Left ventricle myocardium inferior (tissue), 1 donor: ENCODE results near the gene RABGGTA. TPM values are rescaled to one million over a fixed set of nuclear protein-coding genes. Genes with fewer than 3 reads are reported as not detected.
A peak's percentile ranks its signal among the peaks of the same experiment; 100 is the strongest.

Experiments
- DNase-seq: peaks from one replicate; pipeline ENCODE4 v3.0.0-alpha.2; 2020
- H3K27ac ChIP-seq: fragments of 200-600 bp; replicated peaks from 2 replicates; pipeline ENCODE4 v1.8.0; 2021
- H3K27me3 ChIP-seq: fragments of 200-600 bp; 2 replicates; pipeline ENCODE4 v1.8.0; 2021; ENCODE audit warnings: low read depth
- H3K36me3 ChIP-seq: fragments of 200-600 bp; 2 replicates; pipeline ENCODE4 v1.8.0; 2021
- H3K4me1 ChIP-seq: fragments of 200-600 bp; 2 replicates; pipeline ENCODE4 v1.8.0; 2021
- H3K4me3 ChIP-seq: fragments of 200-600 bp; 2 replicates; pipeline ENCODE4 v1.8.0; 2021; ENCODE audit warnings: mild to moderate bottlenecking, moderate library complexity
- H3K9me3 ChIP-seq: fragments of 200-600 bp; replicated peaks from 2 replicates; pipeline ENCODE4 v1.8.0; 2021
- CTCF ChIP-seq: fragments of 200-600 bp; IDR thresholded peaks from 2 replicates; pipeline ENCODE4 v1.8.0; 2021; ENCODE audit warnings: antibody characterized with exemption, mild to moderate bottlenecking, borderline replicate concordance
- intact Hi-C: fragments of 100-400 bp; cut with micrococcal nuclease; formaldehyde crosslinking; loops from one replicate; pipeline ENCODE4 v1.11.0; 2022
- total RNA-seq: library from RNA; stranded (reverse); fragmentation: NEBNext Ultra II Directional; extraction: Animal tissue kit (Norgen Biotek cat#: 25700); gene quantifications from one replicate; pipeline ENCODE4 v1.2.1, GENCODE V29; 2021
- donor health status: DM: no; HTN: yes; CAD: no; lungs with severe emphysema.

The RABGGTA gene
- total RNA-seq, 1 donor from 2014 or later, result 22.3 TPM

DNA sequence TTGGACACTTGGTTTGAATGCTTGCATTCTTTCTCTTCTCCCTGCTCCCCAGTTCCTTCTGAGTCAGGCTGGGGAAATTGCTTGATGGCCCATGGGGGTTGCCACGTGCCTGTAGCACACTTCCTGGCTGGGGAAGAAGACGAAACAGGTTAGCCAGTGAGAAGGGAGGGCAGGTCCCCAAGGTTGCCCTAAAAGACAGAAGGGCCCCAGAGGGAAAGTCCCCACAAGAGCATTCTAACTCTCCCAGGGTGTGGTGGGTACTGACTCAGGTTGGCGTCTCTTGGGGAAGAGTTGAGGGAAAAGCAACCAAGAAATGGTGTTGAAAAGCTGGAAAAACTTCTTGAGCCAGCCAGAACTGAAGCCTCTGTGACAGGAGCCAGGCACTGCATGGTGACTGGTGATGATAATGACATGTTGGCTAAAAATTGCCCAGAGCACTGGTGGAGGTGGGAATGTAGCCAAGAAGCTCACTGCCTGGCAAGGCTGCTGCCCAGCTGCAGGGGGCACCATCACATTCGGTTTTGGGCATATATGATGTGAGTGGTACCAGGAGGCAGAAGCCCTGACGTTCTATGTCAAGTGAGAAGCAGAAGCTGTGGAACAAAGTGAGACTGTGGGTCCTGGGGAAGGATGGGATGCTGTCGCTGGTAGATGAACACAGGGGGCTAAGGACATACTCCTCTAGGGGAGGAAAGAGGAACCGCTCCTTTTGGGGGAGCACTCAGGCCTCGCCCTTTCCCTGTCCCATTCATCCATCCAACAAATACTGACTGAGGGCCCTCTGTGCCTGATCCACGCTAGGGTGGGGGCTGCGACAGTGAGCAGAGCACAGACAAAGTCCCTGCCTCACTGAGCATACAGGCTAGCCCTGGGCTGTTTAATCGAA lies 8.1 kb upstream of the RABGGTA start:
- peak overlapping the region; percentile 81 for H3K27ac ChIP-seq
- H3K27me3 ChIP-seq, result no peaks in the 10 kb centered on the region
- H3K4me1 ChIP-seq, result peaks cover 34% of the 10 kb centered on the region
- H3K9me3 ChIP-seq, result no peaks in the 10 kb centered on the region
- DNase-seq, result peak; percentile 48
- peak; percentile 62 for TF ChIP-seq CTCF
- no peak overlapping the region for H3K4me3 ChIP-seq
- H3K36me3 ChIP-seq, result no peaks in the 10 kb centered on the region
- intact Hi-C loops, result no loop called here

DNA sequence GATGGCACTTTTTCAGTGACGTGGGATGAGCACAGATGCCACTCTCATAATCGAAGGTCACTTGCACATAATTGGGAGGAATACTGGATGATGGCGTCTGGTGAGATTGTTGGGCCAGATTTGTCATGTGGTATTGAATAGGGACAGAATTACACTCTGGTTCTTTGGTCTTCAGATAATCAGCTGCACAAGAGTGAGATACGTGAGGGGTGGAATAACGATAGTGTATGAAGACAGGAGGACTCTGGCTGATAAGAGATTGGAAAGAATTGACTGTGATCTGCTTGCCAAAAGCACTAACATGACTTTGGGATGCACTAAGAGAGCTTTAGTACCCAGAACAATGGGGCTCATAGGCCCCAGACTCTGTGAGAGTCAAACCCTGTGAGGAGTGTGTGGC lies 7.0 kb upstream of the RABGGTA start:
- Histone ChIP-seq H3K4me3 (no peak overlapping the region), H3K27ac (peak overlapping the region; percentile 81), H3K9me3 (no peaks in the 10 kb centered on the region), H3K4me1 (peaks cover 44% of the 10 kb centered on the region), H3K36me3 (no peaks in the 10 kb centered on the region), H3K27me3 (no peaks in the 10 kb centered on the region)
- no peak for TF ChIP-seq CTCF
- intact Hi-C loops, result no loop called here
- DNase-seq, result no peak

DNA sequence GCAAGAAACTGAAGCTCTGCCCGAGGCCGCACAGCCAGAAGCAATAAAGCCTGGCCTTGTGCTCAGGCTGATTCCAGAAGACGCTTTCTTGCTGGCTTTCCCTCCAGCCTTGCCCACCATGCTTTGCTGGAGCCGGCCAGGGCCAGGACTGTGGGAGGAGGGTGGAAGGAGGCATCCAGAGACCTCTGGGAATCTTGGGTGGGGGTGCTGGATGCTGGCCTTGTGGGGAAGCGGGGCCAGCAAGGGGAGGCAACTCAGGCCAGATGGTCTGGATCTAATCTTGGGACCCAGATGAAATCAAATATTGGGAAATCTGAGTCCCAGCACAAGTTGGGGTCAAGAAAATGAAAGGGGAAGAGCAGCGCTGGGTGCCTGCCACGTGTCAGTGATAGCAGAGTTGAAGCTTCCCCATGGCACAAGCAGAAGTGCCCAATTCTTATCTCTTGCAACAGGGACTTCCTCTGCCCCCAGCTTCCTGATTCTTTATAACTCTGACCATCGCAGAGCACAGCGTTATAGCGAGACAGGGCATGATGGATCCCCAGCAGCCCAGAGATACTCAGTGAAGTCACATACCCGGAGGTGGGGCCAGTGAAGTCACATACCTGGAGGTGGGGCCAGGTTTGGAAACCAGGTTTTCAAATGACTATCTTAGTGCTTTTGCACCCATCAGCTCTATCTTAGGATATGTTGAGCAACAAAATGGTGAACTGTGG lies 6.4 kb upstream of the RABGGTA start:
- H3K9me3 ChIP-seq, result no peaks in the 10 kb centered on the region
- peak overlapping the region; percentile 30 for H3K27ac ChIP-seq
- H3K36me3 ChIP-seq, result no peaks in the 10 kb centered on the region
- no peak for TF ChIP-seq CTCF
- intact Hi-C loops, result no loop called here
- no peak overlapping the region for H3K4me3 ChIP-seq
- H3K27me3 ChIP-seq, result no peaks in the 10 kb centered on the region
- DNase-seq, result peak; percentile 42
- H3K4me1 ChIP-seq, result peaks cover 47% of the 10 kb centered on the region

DNA sequence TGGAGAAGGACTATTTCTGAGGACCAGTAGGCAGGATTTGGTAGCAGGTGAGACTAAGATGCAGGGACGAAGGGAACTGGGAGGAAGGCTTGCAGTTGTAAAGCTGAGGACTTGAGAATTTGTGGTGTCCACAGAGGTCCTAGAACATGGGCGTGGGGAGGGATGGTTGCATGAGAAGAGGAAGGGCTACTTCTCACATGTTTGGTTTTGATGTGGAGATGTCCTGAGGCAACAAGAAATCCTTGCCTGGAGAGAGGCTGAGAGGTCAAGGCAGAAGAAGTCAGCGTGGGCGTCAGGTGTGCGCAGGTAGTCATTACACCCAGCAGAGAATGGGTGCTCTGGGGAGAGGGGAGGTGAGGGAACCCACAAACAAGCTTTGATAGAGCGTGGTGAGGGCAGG lies 5.7 kb upstream of the RABGGTA start:
- peak overlapping the region; percentile 30 for H3K27ac ChIP-seq
- no peak overlapping the region for H3K4me3 ChIP-seq
- no peaks in the 10 kb centered on the region for H3K9me3 ChIP-seq
- no peak for TF ChIP-seq CTCF
- H3K4me1 ChIP-seq, result peaks cover 51% of the 10 kb centered on the region
- intact Hi-C loops, result no loop called here
- no peaks in the 10 kb centered on the region for H3K36me3 ChIP-seq
- H3K27me3 ChIP-seq, result no peaks in the 10 kb centered on the region
- DNase-seq, result no peak

- intact Hi-C loops, result no loop called here
- no peak for DNase-seq
- H3K36me3 ChIP-seq, result peaks cover 10% of the 10 kb centered on the region
- H3K4me1 ChIP-seq, result peaks cover 44% of the 10 kb centered on the region
- no peaks in the 10 kb centered on the region for H3K27me3 ChIP-seq
- peak overlapping the region; percentile 57 for H3K27ac ChIP-seq
- H3K9me3 ChIP-seq, result no peaks in the 10 kb centered on the region
- H3K4me3 ChIP-seq, result no peak overlapping the region
- TF ChIP-seq CTCF, result no peak
Measured at GRCh38 chr14:24274101-24274543, 2.7 kb upstream of the RABGGTA start.
